H1 (cell line): ENCODE results near the gene CSNK1G2. TPM values are rescaled to one million over a fixed set of nuclear protein-coding genes. Genes with fewer than 3 reads are reported as not detected.

ENCODE experiments used
- CTCF ChIA-PET: fragments of 300-600 bp; sonication (Branson Sonifier 250); formaldehyde crosslinking; loops from one replicate; lab custom pipeline; 2021; ENCODE audit not compliant: partially characterized antibody; lab: Charles Lee
- POLR2A ChIA-PET: fragments of 300-600 bp; sonication (Branson Sonifier 250); formaldehyde crosslinking; loops from one replicate; lab custom pipeline; 2021; ENCODE audit warnings: inconsistent platforms; ENCODE audit not compliant: partially characterized antibody; lab: Charles Lee
- DNase-seq, 2 experiments: peaks; one replicate each; pipeline versions ENCODE4 v3.0.0 to v3.0.0-alpha.2; 2010 to 2022; ENCODE audit warnings: low spot score in 2 of 2, low read depth in 1 of 2, mixed read lengths in 1 of 2
- FAIRE-seq: peaks from 2 replicates; lab custom pipeline; 2011; peaks lifted over from hg19 to GRCh38; lab: Jason Lieb, UNC
- H2AFZ ChIP-seq: 2 replicates; pipeline ENCODE4 v1.8.1; 2012; ENCODE audit warnings: low read length, inconsistent platforms
- H2AK5ac ChIP-seq: 2 replicates; pipeline ENCODE4 v1.6.1; 2013; ENCODE audit warnings: low read depth, low read length
- H2BK120ac ChIP-seq: replicated peaks from 2 replicates; pipeline ENCODE3; 2013; ENCODE audit warnings: low read depth, low read length, inconsistent platforms
- H2BK12ac ChIP-seq: 2 replicates; pipeline ENCODE4 v1.6.1; 2013; ENCODE audit warnings: low read depth, low read length
- H2BK15ac ChIP-seq: 2 replicates; pipeline ENCODE4 v1.6.1; 2013; ENCODE audit warnings: low read length
- H2BK20ac ChIP-seq: 2 replicates; pipeline ENCODE4 v1.6.1; 2013; ENCODE audit warnings: low read length
- H2BK5ac ChIP-seq: 2 replicates; pipeline ENCODE4 v1.6.1; 2013; ENCODE audit warnings: low read depth, low read length
- H3K14ac ChIP-seq: 2 replicates; pipeline ENCODE4 v1.6.1; 2013; ENCODE audit warnings: inconsistent platforms; ENCODE audit not compliant: insufficient read length
- H3K18ac ChIP-seq: 2 replicates; pipeline ENCODE4 v1.6.1; 2013; ENCODE audit warnings: low read length; ENCODE audit errors: extremely low read depth
- H3K23ac ChIP-seq: 2 replicates; pipeline ENCODE4 v1.6.1; 2013; ENCODE audit warnings: inconsistent platforms; ENCODE audit not compliant: insufficient read length
- H3K23me2 ChIP-seq: 2 replicates; pipeline ENCODE4 v1.6.1; 2013; ENCODE audit warnings: low read depth, low read length
- H3K27ac ChIP-seq: 2 replicates; pipeline ENCODE4 v1.6.1; 2011; ENCODE audit warnings: low read depth, low read length, inconsistent platforms
- H3K27me3 ChIP-seq, 4 experiments: replicated peaks in 1 of 4; 1 replicate in 1 of 4; 2 replicates in 3 of 4; pipeline versions ENCODE4 v1.6.1 to v1.8.1; 2011 to 2013; ENCODE audit warnings: low read length in 3 of 4, mild to moderate bottlenecking in 3 of 4, inconsistent platforms in 2 of 4, mixed read lengths in 2 of 4, moderate library complexity in 1 of 4; ENCODE audit not compliant: control insufficient read depth in 3 of 4, insufficient read depth in 3 of 4; ENCODE audit errors: extremely low read depth in 1 of 4
- H3K36me3 ChIP-seq, 4 experiments: 2 replicates each; pipeline versions ENCODE4 v1.6.1 to v1.8.1; 2011 to 2013; ENCODE audit warnings: mild to moderate bottlenecking in 4 of 4, low read length in 3 of 4, moderate library complexity in 2 of 4, control low read depth in 1 of 4, inconsistent platforms in 1 of 4; ENCODE audit not compliant: insufficient read depth in 4 of 4, control insufficient read depth in 2 of 4
- H3K4ac ChIP-seq: replicated peaks from 2 replicates; pipeline ENCODE3; 2013; ENCODE audit warnings: low read length, low read depth, mixed read lengths, inconsistent platforms; ENCODE audit not compliant: insufficient read length
- H3K4me1 ChIP-seq, 4 experiments: replicated peaks in 1 of 4; 1 replicate in 1 of 4; 2 replicates in 3 of 4; pipeline versions ENCODE4 v1.6.1 to v1.8.1; 2011 to 2013; ENCODE audit warnings: low read length in 3 of 4, inconsistent platforms in 2 of 4, mixed read lengths in 1 of 4; ENCODE audit not compliant: insufficient read depth in 4 of 4, control insufficient read depth in 3 of 4
- H3K4me2 ChIP-seq, 2 experiments: 2 replicates each; pipeline versions ENCODE4 v1.6.1 to v1.8.1; 2011 to 2013; ENCODE audit warnings: low read depth in 2 of 2, low read length in 2 of 2, control low read depth in 1 of 2, inconsistent platforms in 1 of 2, mild to moderate bottlenecking in 1 of 2; ENCODE audit not compliant: insufficient read depth in 1 of 2
- H3K4me3 ChIP-seq, 4 experiments: fragments of 200-600, 300-600 bp in 1 of 4; sonication (generic), shearing (Covaris generic), sonication (Bioruptor Twin) in 1 of 4; 2 replicates each; pipeline versions ENCODE4 v1.5.1 to v1.8.1; 2011 to 2016; ENCODE audit warnings: low read length in 4 of 4, low read depth in 3 of 4, control low read depth in 2 of 4, inconsistent platforms in 2 of 4, mild to moderate bottlenecking in 2 of 4, mixed read lengths in 1 of 4, moderate library complexity in 1 of 4; ENCODE audit not compliant: insufficient read depth in 2 of 4; ENCODE audit errors: extremely low read depth in 1 of 4
- H3K56ac ChIP-seq: replicated peaks from 2 replicates; pipeline ENCODE3; 2013; ENCODE audit warnings: low read depth, mild to moderate bottlenecking, mixed read lengths, low read length, inconsistent platforms; ENCODE audit not compliant: insufficient read length
- H3K79me1 ChIP-seq: 2 replicates; pipeline ENCODE4 v1.6.1; 2013; ENCODE audit warnings: low read depth, low read length, control low read depth
- H3K79me2 ChIP-seq, 2 experiments: 2 replicates each; pipeline versions ENCODE4 v1.6.1 to v1.8.1; 2012 to 2013; ENCODE audit warnings: low read length in 2 of 2, mild to moderate bottlenecking in 2 of 2, inconsistent platforms in 1 of 2; ENCODE audit not compliant: insufficient read depth in 2 of 2, control insufficient read depth in 1 of 2
- H3K9ac ChIP-seq, 4 experiments: replicated peaks in 1 of 4; 1 replicate in 1 of 4; 2 replicates in 3 of 4; pipeline versions ENCODE4 v1.6.1 to v1.8.1; 2011 to 2013; ENCODE audit warnings: low read depth in 3 of 4, low read length in 3 of 4, control low read depth in 2 of 4, mild to moderate bottlenecking in 2 of 4, moderate library complexity in 2 of 4, inconsistent platforms in 1 of 4; ENCODE audit errors: extremely low read depth in 1 of 4
- H3K9me3 ChIP-seq, 2 experiments: 2 replicates each; pipeline versions ENCODE4 v1.6.1 to v1.8.1; 2012 to 2013; ENCODE audit warnings: mild to moderate bottlenecking in 2 of 2, moderate library complexity in 2 of 2, control low read depth in 1 of 2, inconsistent platforms in 1 of 2, low read depth in 1 of 2, low read length in 1 of 2, mixed read lengths in 1 of 2; ENCODE audit not compliant: insufficient read depth in 2 of 2
- H4K20me1 ChIP-seq, 2 experiments: replicated peaks in 1 of 2; 2 replicates each; pipeline versions ENCODE3 to v1.8.1; 2011 to 2013; ENCODE audit warnings: inconsistent platforms in 2 of 2, low read length in 2 of 2, mild to moderate bottlenecking in 1 of 2; ENCODE audit not compliant: insufficient read depth in 2 of 2, control insufficient read depth in 1 of 2
- H4K5ac ChIP-seq: 2 replicates; pipeline ENCODE4 v1.6.1; 2013; ENCODE audit warnings: low read length, low read depth, mixed read lengths, inconsistent platforms; ENCODE audit not compliant: insufficient read length
- H4K8ac ChIP-seq: 2 replicates; pipeline ENCODE4 v1.8.0; 2013; ENCODE audit warnings: mild to moderate bottlenecking, moderate library complexity, low read length, inconsistent platforms; ENCODE audit not compliant: insufficient read depth; ENCODE audit errors: extremely low read depth
- H4K91ac ChIP-seq: replicated peaks from 2 replicates; pipeline ENCODE3; 2013; ENCODE audit warnings: low read length, mixed read lengths, inconsistent platforms; ENCODE audit not compliant: insufficient read length
- WGBS, 2 experiments: shearing (Covaris generic) in 1 of 2; methylation state at CpG; one replicate each; pipeline versions ENCODE4 v1.1.6 to v1.1.7; 2013 to 2015; ENCODE audit warnings: low lambda C conversion rate in 2 of 2, mixed read lengths in 2 of 2, inconsistent platforms in 1 of 2, low coverage in 1 of 2, missing lambda C conversion rate in 1 of 2; ENCODE audit not compliant: insufficient replicate concordance in 2 of 2, insufficient coverage in 1 of 2, insufficient read length in 1 of 2; ENCODE audit errors: extremely low coverage in 1 of 2, missing lambda C conversion rate in 1 of 2; 5-methylcytosine and 5-hydroxymethylcytosine counted together
- polyA plus RNA-seq, 7 experiments: library from polyadenylated mRNA; depleted of rRNA in 3 of 7; stranded (reverse) in 5 of 7; unstranded in 2 of 7; fragments of >200 nt in 5 of 7; fragments of 200-250 nt in 2 of 7; gene quantifications; 1 replicate in 5 of 7; 2 replicates in 1 of 7; 4 replicates in 1 of 7; pipeline versions ENCODE4 v1.2.1 to v1.2.3, GENCODE V29; 2011 to 2013; ENCODE audit warnings: missing spikeins in 2 of 7, mixed read lengths in 2 of 7
- total RNA-seq: library from RNA; stranded (reverse); fragmentation: NEBNext Ultra II Directional; extraction: Animal tissue kit (Norgen Biotek cat#: 25700); gene quantifications from 2 replicates; pipeline ENCODE4 v1.2.1, GENCODE V29; 2021
- TF ChIP-seq, protein P1 (sequence below): IDR thresholded peaks from 2 replicates; pipeline ENCODE4 v1.6.1; 2012; ENCODE audit warnings: inconsistent platforms
- TF ChIP-seq, protein P2 (sequence below): IDR thresholded peaks from 2 replicates; pipeline ENCODE4 v1.6.1; 2012; ENCODE audit warnings: inconsistent platforms
- TF ChIP-seq, protein P3 (sequence below), 3 experiments: IDR thresholded peaks; 1 replicate in 2 of 3; 2 replicates in 1 of 3; pipeline versions ENCODE4 v1.5.1 to v1.6.1; 2011; ENCODE audit warnings: low read length in 3 of 3, mild to moderate bottlenecking in 3 of 3, inconsistent platforms in 2 of 3, low read depth in 1 of 3, moderate library complexity in 1 of 3; ENCODE audit not compliant: insufficient read depth in 1 of 3; ENCODE audit errors: control extremely low read depth in 1 of 3

CSNK1G2 gene
- total and polyA plus RNA-seq, 2 of the 8 experiments (the other 6 are each of a cell fraction or from before 2014, with no cell fraction given), result 99.5 to 130 TPM

DNA sequence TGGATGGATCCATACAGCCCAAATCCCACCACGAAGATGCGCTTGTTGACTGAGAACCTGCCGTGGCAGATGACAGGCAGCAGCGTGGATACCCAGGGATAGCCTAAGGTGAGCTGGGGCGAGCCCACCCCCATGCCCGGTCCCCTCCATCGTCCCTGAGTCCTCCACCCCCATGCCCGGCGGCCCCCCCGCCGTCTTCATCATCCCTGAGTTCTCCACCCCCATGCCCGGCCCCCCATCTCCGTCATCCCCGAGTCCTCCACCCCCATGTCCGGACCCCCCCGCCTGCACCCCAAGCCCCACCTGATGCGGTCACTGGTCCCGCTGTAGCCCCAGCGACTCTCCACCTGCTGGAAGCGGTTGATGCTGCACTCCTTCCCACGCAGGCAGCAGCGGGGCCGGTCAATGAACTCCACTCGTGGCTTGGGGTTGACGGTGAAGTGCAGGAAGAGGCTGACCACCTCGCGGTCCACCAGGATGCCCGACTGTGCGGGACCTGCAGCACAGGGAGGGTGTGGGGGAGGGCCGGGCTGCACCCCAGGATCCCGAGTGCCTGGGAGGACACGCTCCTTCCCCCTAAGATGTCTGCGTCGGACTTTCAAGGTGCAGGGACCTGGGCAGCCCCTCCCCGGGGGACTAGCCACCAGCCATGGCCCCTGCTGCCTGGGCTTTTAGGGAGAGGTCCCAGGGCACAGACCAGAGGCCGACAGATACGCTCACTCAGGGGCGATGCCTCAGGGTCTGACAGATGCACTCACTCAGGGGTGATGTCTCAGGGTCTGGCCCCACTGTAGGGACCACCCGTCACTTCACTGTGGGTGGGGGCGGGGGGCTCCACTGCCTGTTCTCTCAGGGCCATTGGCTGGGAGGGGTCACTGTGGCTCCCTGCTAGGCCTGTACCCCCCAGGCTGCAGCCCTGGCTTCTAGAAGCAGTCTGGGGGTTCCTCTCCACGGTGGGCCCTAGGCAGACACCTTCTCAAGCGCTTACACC is 46.5 kb downstream of the CSNK1G2 start:
- WGBS, 2 experiments, result 97% methylated on average over 23 of the region's 42 CpGs; no CpG with 5 or more reads in 1 of the 2 experiments
- peaks cover 14 to 48% (median 35%) of the 10 kb centered on the region in 4 experiments for H3K36me3 ChIP-seq
- FAIRE-seq, result no peak
- no peak overlapping the region for H2BK20ac ChIP-seq
- no peak overlapping the region for H4K91ac ChIP-seq
- H4K8ac ChIP-seq, result peak overlapping the region; percentile 35
- no peak overlapping the region for H3K56ac ChIP-seq
- H4K20me1 ChIP-seq, result peaks cover 3 to 21% of the 10 kb centered on the region in 2 experiments
- H3K79me1 ChIP-seq, result no peaks in the 10 kb centered on the region
- no peak overlapping the region for H3K18ac ChIP-seq
- H3K23me2 ChIP-seq, result no peaks in the 10 kb centered on the region
- no peaks in the 10 kb centered on the region for H3K27me3 ChIP-seq
- no peak overlapping the region for H3K14ac ChIP-seq
- DNase-seq, result no peak
- H2BK12ac ChIP-seq, result no peak overlapping the region
- CTCF ChIA-PET, result interaction anchor here (0.6 kb wide), 1 partner anchor 31 kb away, joined by 3 read pairs; no protein-coding TSS in a partner anchor
- no peaks in the 10 kb centered on the region for H3K79me2 ChIP-seq
- H2BK5ac ChIP-seq, result no peak overlapping the region
- H3K9me3 ChIP-seq, result no peaks in the 10 kb centered on the region
- no peak overlapping the region for H3K9ac ChIP-seq
- no peak overlapping the region for H3K4me2 ChIP-seq
- H2AFZ ChIP-seq, result no peak overlapping the region
- H3K27ac ChIP-seq, result no peak overlapping the region
- TF ChIP-seq, protein P1, sequence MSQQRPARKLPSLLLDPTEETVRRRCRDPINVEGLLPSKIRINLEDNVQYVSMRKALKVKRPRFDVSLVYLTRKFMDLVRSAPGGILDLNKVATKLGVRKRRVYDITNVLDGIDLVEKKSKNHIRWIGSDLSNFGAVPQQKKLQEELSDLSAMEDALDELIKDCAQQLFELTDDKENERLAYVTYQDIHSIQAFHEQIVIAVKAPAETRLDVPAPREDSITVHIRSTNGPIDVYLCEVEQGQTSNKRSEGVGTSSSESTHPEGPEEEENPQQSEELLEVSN, result no peak
- TF ChIP-seq, protein P2, sequence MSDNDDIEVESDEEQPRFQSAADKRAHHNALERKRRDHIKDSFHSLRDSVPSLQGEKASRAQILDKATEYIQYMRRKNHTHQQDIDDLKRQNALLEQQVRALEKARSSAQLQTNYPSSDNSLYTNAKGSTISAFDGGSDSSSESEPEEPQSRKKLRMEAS, result no peak
- TF ChIP-seq, protein P3, sequence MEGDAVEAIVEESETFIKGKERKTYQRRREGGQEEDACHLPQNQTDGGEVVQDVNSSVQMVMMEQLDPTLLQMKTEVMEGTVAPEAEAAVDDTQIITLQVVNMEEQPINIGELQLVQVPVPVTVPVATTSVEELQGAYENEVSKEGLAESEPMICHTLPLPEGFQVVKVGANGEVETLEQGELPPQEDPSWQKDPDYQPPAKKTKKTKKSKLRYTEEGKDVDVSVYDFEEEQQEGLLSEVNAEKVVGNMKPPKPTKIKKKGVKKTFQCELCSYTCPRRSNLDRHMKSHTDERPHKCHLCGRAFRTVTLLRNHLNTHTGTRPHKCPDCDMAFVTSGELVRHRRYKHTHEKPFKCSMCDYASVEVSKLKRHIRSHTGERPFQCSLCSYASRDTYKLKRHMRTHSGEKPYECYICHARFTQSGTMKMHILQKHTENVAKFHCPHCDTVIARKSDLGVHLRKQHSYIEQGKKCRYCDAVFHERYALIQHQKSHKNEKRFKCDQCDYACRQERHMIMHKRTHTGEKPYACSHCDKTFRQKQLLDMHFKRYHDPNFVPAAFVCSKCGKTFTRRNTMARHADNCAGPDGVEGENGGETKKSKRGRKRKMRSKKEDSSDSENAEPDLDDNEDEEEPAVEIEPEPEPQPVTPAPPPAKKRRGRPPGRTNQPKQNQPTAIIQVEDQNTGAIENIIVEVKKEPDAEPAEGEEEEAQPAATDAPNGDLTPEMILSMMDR (IDR thresholded peaks at IDR 0.05; ENCODE audit: control extremely low read depth in 1 of 3, insufficient read depth in 1 of 3, low read depth in 1 of 3, low read length in 3 of 3), result peak in 1 of 3 experiments; percentile 21; a peak in 1 of 4 replicates
- H3K4ac ChIP-seq, result no peak overlapping the region
- H3K23ac ChIP-seq, result no peak overlapping the region
- H2BK15ac ChIP-seq, result no peak overlapping the region
- no peak overlapping the region for H3K4me3 ChIP-seq
- no peak overlapping the region for H2AK5ac ChIP-seq
- POLR2A ChIA-PET, result interaction anchor here (0.6 to 1.3 kb wide), 2 partner anchors 19 to 26 kb away, joined by 3 to 4 read pairs; no protein-coding TSS in a partner anchor
- no peaks in the 10 kb centered on the region for H3K4me1 ChIP-seq
- H2BK120ac ChIP-seq, result no peak overlapping the region
- H4K5ac ChIP-seq, result no peak overlapping the region
